Astrocyte of the spinal cord (primary cell): ENCODE data around the gene SDF2L1.

Experiments
- DNase-seq: peaks from one replicate; pipeline ENCODE4 v3.0.0; 2011; ENCODE audit warnings: low read depth, low spot score
- H3K4me3 ChIP-seq: 2 replicates; pipeline ENCODE4 v1.5.1; 2011; ENCODE audit warnings: low read depth, mild to moderate bottlenecking, low read length, moderate library complexity
- in situ Hi-C: cut with HindIII; loops from 2 replicates; pipeline ENCODE4 v1.10.0; 2017; ENCODE audit warnings: low sequenced_read_pairs
- TF ChIP-seq, protein P1 (sequence below): IDR thresholded peaks from 2 replicates; pipeline ENCODE4 v1.5.1; 2012; ENCODE audit warnings: low read depth, mild to moderate bottlenecking, low read length, inconsistent platforms

The SDF2L1 gene

DNA sequence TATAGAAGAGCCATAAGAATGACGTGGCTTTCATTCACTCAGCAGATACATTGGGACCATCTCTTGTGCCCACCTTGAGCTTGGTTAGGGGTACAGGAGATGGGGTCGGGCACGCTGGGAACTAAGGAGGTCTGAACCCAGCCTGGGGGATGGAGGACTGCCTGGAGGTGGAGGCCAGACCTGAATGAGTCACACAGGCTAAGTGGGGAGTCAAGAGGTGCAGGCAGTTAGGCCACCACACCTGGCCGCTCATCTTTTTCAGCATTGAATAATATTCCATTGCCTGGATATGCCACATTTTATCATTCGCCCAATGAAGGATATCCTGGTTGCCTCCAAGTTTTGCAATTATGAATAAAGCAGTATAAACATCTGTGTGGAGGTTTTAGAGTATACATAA, 19.9 kb downstream of the SDF2L1 start:
- in situ Hi-C loops: no loop called here
- no peak for DNase-seq
- TF ChIP-seq, protein P1, sequence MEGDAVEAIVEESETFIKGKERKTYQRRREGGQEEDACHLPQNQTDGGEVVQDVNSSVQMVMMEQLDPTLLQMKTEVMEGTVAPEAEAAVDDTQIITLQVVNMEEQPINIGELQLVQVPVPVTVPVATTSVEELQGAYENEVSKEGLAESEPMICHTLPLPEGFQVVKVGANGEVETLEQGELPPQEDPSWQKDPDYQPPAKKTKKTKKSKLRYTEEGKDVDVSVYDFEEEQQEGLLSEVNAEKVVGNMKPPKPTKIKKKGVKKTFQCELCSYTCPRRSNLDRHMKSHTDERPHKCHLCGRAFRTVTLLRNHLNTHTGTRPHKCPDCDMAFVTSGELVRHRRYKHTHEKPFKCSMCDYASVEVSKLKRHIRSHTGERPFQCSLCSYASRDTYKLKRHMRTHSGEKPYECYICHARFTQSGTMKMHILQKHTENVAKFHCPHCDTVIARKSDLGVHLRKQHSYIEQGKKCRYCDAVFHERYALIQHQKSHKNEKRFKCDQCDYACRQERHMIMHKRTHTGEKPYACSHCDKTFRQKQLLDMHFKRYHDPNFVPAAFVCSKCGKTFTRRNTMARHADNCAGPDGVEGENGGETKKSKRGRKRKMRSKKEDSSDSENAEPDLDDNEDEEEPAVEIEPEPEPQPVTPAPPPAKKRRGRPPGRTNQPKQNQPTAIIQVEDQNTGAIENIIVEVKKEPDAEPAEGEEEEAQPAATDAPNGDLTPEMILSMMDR: no peak
- H3K4me3 ChIP-seq: no peak overlapping the region

GRCh38 chr22:21663738-21664137, 21.6 kb downstream of the SDF2L1 start:
- in situ Hi-C loops: no loop called here
- DNase-seq: no peak
- TF ChIP-seq, protein P1: no peak
- H3K4me3 ChIP-seq: no peak overlapping the region

DNA sequence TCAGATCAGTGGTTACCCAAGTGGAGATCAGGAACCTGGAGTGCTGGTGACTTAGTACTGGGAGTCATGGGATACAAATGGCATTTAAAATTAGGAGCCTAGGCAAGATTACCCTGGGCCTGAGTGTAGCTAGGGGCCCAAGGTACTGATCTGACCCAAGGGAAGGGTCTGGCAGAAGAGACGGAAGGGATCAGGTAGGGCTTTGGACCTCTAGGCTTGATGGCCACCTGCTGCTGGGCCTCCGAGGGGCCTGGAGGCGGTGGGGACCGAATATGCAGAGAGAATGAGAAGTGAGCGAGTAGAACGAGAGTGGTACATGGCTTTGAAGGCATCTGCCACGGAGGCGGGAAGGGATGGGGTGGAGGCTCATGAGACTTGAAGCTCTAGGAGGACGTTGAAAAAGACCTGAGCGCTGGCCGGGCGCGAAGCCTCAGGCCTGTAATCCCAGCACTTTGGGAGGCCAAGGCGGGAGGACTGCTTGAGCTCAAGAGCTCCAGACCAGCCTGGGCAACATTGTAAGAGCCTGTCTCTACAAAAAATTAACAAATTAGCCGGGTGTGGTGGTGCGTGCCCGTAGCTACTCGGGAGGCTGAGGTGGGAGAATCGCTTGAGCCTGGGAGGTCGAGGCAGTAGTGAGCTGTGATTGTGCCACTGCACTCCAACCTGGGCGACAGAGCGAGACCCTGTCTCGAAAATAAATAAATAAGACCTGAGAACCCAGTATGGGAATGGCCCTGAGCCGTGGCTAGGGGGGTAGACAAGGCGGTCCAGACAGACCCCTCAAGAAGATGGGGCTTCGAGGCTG, 23.1 kb downstream of the SDF2L1 start:
- no peak for DNase-seq
- TF ChIP-seq, protein P1: no peak
- H3K4me3 ChIP-seq: peak overlapping the region; percentile 93
- in situ Hi-C loops: no loop called here

DNA sequence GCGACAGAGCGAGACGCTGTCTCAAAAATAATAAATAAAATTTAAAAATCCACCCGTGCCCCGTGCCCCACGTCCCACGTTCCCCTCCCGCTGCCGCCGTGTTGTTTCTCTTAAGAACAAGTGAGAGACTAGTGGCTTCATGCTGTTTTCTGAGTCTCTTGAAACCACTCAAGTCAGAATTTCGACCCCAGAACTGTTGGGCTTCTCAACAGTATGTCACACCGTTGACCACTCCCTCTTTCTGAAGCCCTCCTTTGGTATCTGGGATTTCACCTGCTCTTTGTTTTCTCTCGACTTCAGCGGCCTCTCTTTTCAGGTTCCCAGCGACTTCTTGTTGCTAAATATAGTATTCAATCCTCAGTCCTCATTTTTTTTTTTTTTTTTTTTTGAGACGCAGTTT, 24.7 kb downstream of the SDF2L1 start:
- DNase-seq: no peak
- peak overlapping the region; percentile 93 for H3K4me3 ChIP-seq
- TF ChIP-seq, protein P1: no peak
- in situ Hi-C loops: no loop called here

DNA sequence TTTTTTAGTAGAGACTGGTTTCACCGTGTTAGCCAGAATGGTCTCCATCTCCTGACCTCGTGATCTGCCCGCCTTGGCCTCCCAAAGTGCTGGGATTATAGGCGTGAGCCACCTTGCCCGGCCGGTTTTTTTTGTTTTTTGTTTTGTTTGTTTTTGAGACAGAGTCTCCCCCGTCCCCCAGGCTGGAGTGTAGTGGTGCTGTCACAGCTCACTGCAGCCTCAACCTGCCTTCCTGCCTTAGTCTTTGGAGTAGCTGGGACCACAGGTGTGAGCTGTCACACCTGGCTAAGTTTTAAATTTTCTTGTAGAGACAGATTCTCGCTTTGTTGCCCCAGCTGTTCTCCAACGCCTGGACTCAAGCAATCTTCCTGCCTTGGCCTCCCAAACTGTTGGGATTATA, 26.9 kb downstream of the SDF2L1 start:
- TF ChIP-seq, protein P1: no peak
- in situ Hi-C loops: no loop called here
- DNase-seq: no peak
- H3K4me3 ChIP-seq: no peak overlapping the region

DNA sequence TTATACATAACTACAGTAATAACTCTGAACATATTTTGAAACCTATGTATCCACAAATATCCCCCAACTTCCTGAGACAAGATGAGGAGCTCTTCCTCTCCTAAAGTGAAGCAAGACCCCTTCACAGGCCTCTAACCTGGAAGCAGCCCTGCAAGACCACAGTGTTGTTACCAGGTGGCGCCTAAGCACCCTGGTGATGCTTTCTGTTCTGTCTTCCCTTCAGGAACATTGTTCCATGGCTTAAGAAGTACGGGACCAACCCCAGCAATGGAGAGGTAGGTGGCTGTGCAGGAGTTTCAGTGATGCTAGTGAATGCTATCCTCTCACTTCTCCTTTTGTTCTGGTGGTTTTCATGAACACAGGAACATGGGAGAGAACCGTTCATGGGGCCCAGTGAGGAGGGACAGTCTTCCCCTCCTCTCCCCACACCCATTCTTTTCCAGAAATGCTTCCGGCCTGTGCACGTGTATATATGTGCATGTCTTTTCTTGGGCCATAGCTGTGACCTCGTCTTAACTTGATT, 30.1 kb downstream of the SDF2L1 start:
- in situ Hi-C loops: no loop called here
- DNase-seq: no peak
- no peak overlapping the region for H3K4me3 ChIP-seq
- TF ChIP-seq, protein P1: no peak
